HUES48 (cell line): ENCODE measurements around the gene MFAP3L.

Experiments
- H3K27ac ChIP-seq: one replicate; pipeline ENCODE4 v1.7.0; 2013; ENCODE audit warnings: low read depth, low read length, inconsistent platforms
- H3K27me3 ChIP-seq: 2 replicates; pipeline ENCODE4 v1.6.1; 2013; ENCODE audit warnings: mild to moderate bottlenecking, low read length; ENCODE audit not compliant: control insufficient read depth, insufficient read depth
- H3K36me3 ChIP-seq: 2 replicates; pipeline ENCODE4 v1.6.1; 2013; ENCODE audit warnings: low read length; ENCODE audit not compliant: control insufficient read depth, insufficient read depth
- H3K4me1 ChIP-seq: 2 replicates; pipeline ENCODE4 v1.6.1; 2013; ENCODE audit warnings: mild to moderate bottlenecking, low read length; ENCODE audit not compliant: control insufficient read depth, insufficient read depth
- H3K4me3 ChIP-seq: 2 replicates; pipeline ENCODE4 v1.5.1; 2013; ENCODE audit warnings: mild to moderate bottlenecking, low read depth, low read length
- H3K9ac ChIP-seq: 2 replicates; pipeline ENCODE4 v1.6.1; 2013; ENCODE audit warnings: mild to moderate bottlenecking, low read depth, low read length, moderate library complexity
- H3K9me3 ChIP-seq: 2 replicates; pipeline ENCODE4 v1.6.1; 2013; ENCODE audit warnings: low read length; ENCODE audit not compliant: control insufficient read depth, insufficient read depth

MFAP3L gene

GRCh38 chr4:170003071-170004070, 22.8 kb downstream of the MFAP3L start:
- Histone ChIP-seq H3K4me3 (no peak overlapping the region), H3K27ac (no peak overlapping the region), H3K36me3 (no peaks in the 10 kb centered on the region), H3K27me3 (no peaks in the 10 kb centered on the region), H3K4me1 (0 out of 2 replicates have a peak, but pooled peaks cover 6% of the 10 kb centered on the region), H3K9ac (no peak overlapping the region), H3K9me3 (no peaks in the 10 kb centered on the region)

- H3K9ac ChIP-seq, result no peak overlapping the region
- H3K27me3 ChIP-seq, result no peaks in the 10 kb centered on the region
- H3K27ac ChIP-seq, result no peak overlapping the region
- H3K4me1 ChIP-seq, result peaks cover 9% of the 10 kb centered on the region; the same call in 1 of the 2 replicates
- H3K36me3 ChIP-seq, result no peaks in the 10 kb centered on the region
- no peaks in the 10 kb centered on the region for H3K9me3 ChIP-seq
- H3K4me3 ChIP-seq, result no peak overlapping the region
These were observed 24.4 kb downstream of the MFAP3L start for GRCh38 chr4:170001745-170002267.

- H3K27me3 ChIP-seq, result no peaks in the 10 kb centered on the region
- no peak overlapping the region for H3K9ac ChIP-seq
- H3K36me3 ChIP-seq, result no peaks in the 10 kb centered on the region
- H3K9me3 ChIP-seq, result no peaks in the 10 kb centered on the region
- H3K4me3 ChIP-seq, result no peak overlapping the region
- no peak overlapping the region for H3K27ac ChIP-seq
- H3K4me1 ChIP-seq, result peaks cover 12% of the 10 kb centered on the region; the same call in 1 of the 2 replicates
These were observed 25.0 kb downstream of the MFAP3L start for GRCh38 chr4:170001011-170001744.

- no peaks in the 10 kb centered on the region for H3K27me3 ChIP-seq
- no peak overlapping the region for H3K9ac ChIP-seq
- peaks cover 12% of the 10 kb centered on the region; the same call in 1 of the 2 replicates for H3K4me1 ChIP-seq
- H3K36me3 ChIP-seq, result no peaks in the 10 kb centered on the region
- H3K27ac ChIP-seq, result no peak overlapping the region
- H3K4me3 ChIP-seq, result no peak overlapping the region
- H3K9me3 ChIP-seq, result no peaks in the 10 kb centered on the region
These were observed 26.3 kb downstream of the MFAP3L start for GRCh38 chr4:169999923-170000322.

- no peak overlapping the region for H3K4me3 ChIP-seq
- H3K27ac ChIP-seq, result no peak overlapping the region
- no peaks in the 10 kb centered on the region for H3K9me3 ChIP-seq
- no peaks in the 10 kb centered on the region for H3K27me3 ChIP-seq
- H3K36me3 ChIP-seq, result no peaks in the 10 kb centered on the region
- H3K9ac ChIP-seq, result no peak overlapping the region
- peaks cover 12% of the 10 kb centered on the region; the same call in 1 of the 2 replicates for H3K4me1 ChIP-seq
These were observed 27.2 kb downstream of the MFAP3L start for GRCh38 chr4:169998981-169999380.

- Histone ChIP-seq H3K4me3 (no peak overlapping the region), H3K27ac (no peak overlapping the region), H3K9ac (no peak overlapping the region), H3K27me3 (no peaks in the 10 kb centered on the region), H3K4me1 (peaks cover 8% of the 10 kb centered on the region; the same call in 1 of the 2 replicates), H3K36me3 (no peaks in the 10 kb centered on the region), H3K9me3 (no peaks in the 10 kb centered on the region)
These were observed 29.6 kb downstream of the MFAP3L start for GRCh38 chr4:169996379-169997240.

GRCh38 chr4:169993531-169993930, 32.7 kb downstream of the MFAP3L start:
- Histone ChIP-seq H3K9me3 (no peaks in the 10 kb centered on the region), H3K9ac (no peak overlapping the region), H3K4me1 (peaks cover 6% of the 10 kb centered on the region; the same call in 1 of the 2 replicates), H3K36me3 (no peaks in the 10 kb centered on the region), H3K27me3 (no peaks in the 10 kb centered on the region), H3K4me3 (no peak overlapping the region), H3K27ac (no peak overlapping the region)

GRCh38 chr4:169988252-169988651, 37.9 kb downstream of the MFAP3L start:
- H3K9ac ChIP-seq, result no peak overlapping the region
- no peaks in the 10 kb centered on the region for H3K9me3 ChIP-seq
- no peaks in the 10 kb centered on the region for H3K27me3 ChIP-seq
- no peaks in the 10 kb centered on the region for H3K36me3 ChIP-seq
- no peak overlapping the region for H3K27ac ChIP-seq
- H3K4me3 ChIP-seq, result no peak overlapping the region
- peaks cover 18% of the 10 kb centered on the region for H3K4me1 ChIP-seq

GRCh38 chr4:169987327-169988228, 38.6 kb downstream of the MFAP3L start:
- Histone ChIP-seq H3K36me3 (no peaks in the 10 kb centered on the region), H3K27ac (peak overlapping the region; percentile 38), H3K9ac (no peak overlapping the region; the same call in 1 of the 2 replicates), H3K27me3 (no peaks in the 10 kb centered on the region), H3K4me3 (no peak overlapping the region), H3K4me1 (peaks cover 18% of the 10 kb centered on the region), H3K9me3 (no peaks in the 10 kb centered on the region)
